Measurements from ENCODE around the gene CKB.

CKB gene

GRCh38 chr14:103535891-103536565, 13.4 kb upstream of the CKB start:
- Histone ChIP-seq H3K79me2 (ENCODE audit: control insufficient read depth, insufficient read depth, low read length, unreplicated experiment) (peaks cover 5% of the 10 kb centered on the region), H3K36me3 (ENCODE audit: insufficient read depth, low read length) (no peaks in the 10 kb centered on the region), H2AFZ (ENCODE audit: low read length, unreplicated experiment) (no peak overlapping the region), H3K4me3 (ENCODE audit: low read depth, low read length) (no peak overlapping the region), H3K27me3 (ENCODE audit: insufficient read depth, low read length) (no peaks in the 10 kb centered on the region), H3K27ac (ENCODE audit: low read depth, low read length) (peak overlapping the region; percentile 73; the same call in 1 of the 2 replicates), H3K4me1 (ENCODE audit: control insufficient read depth, insufficient read depth, low read length, unreplicated experiment) (peaks cover 17% of the 10 kb centered on the region)

- H3K4me1 ChIP-seq (ENCODE audit: control insufficient read depth, insufficient read depth, low read length, unreplicated experiment) = peaks cover 15% of the 10 kb centered on the region
- peaks cover 3% of the 10 kb centered on the region; the same call in 1 of the 2 replicates for H3K36me3 ChIP-seq (ENCODE audit: insufficient read depth, low read length)
- peaks cover 13% of the 10 kb centered on the region for H3K79me2 ChIP-seq (ENCODE audit: control insufficient read depth, insufficient read depth, low read length, unreplicated experiment)
- no peak overlapping the region for H2AFZ ChIP-seq (ENCODE audit: low read length, unreplicated experiment)
- no peak overlapping the region for H3K27ac ChIP-seq (ENCODE audit: low read depth, low read length)
- H3K27me3 ChIP-seq (ENCODE audit: insufficient read depth, low read length) = no peaks in the 10 kb centered on the region
- H3K4me3 ChIP-seq (ENCODE audit: low read depth, low read length) = no peak overlapping the region
Measured at GRCh38 chr14:103535081-103535890, 12.7 kb upstream of the CKB start.

GRCh38 chr14:103534576-103535061, 12.0 kb upstream of the CKB start:
- H3K4me1 ChIP-seq (ENCODE audit: control insufficient read depth, insufficient read depth, low read length, unreplicated experiment) = peaks cover 16% of the 10 kb centered on the region
- H3K79me2 ChIP-seq (ENCODE audit: control insufficient read depth, insufficient read depth, low read length, unreplicated experiment) = peaks cover 19% of the 10 kb centered on the region
- H2AFZ ChIP-seq (ENCODE audit: low read length, unreplicated experiment) = no peak overlapping the region
- H3K27ac ChIP-seq (ENCODE audit: low read depth, low read length) = no peak overlapping the region
- H3K4me3 ChIP-seq (ENCODE audit: low read depth, low read length) = no peak overlapping the region
- H3K27me3 ChIP-seq (ENCODE audit: insufficient read depth, low read length) = no peaks in the 10 kb centered on the region
- peaks cover 3% of the 10 kb centered on the region; the same call in 1 of the 2 replicates for H3K36me3 ChIP-seq (ENCODE audit: insufficient read depth, low read length)

- Histone ChIP-seq H3K27ac (ENCODE audit: low read depth, low read length) (no peak overlapping the region), H3K4me1 (ENCODE audit: control insufficient read depth, insufficient read depth, low read length, unreplicated experiment) (peaks cover 16% of the 10 kb centered on the region), H3K36me3 (ENCODE audit: insufficient read depth, low read length) (peaks cover 3% of the 10 kb centered on the region; the same call in 1 of the 2 replicates), H3K79me2 (ENCODE audit: control insufficient read depth, insufficient read depth, low read length, unreplicated experiment) (peaks cover 24% of the 10 kb centered on the region), H3K4me3 (ENCODE audit: low read depth, low read length) (no peak overlapping the region), H3K27me3 (ENCODE audit: insufficient read depth, low read length) (no peaks in the 10 kb centered on the region), H2AFZ (ENCODE audit: low read length, unreplicated experiment) (no peak overlapping the region)
Measured at GRCh38 chr14:103533999-103534575, 11.5 kb upstream of the CKB start.

GRCh38 chr14:103533137-103533998, 10.7 kb upstream of the CKB start:
- Histone ChIP-seq H3K36me3 (ENCODE audit: insufficient read depth, low read length) (peaks cover 3% of the 10 kb centered on the region; the same call in 1 of the 2 replicates), H2AFZ (ENCODE audit: low read length, unreplicated experiment) (no peak overlapping the region), H3K27ac (ENCODE audit: low read depth, low read length) (no peak overlapping the region), H3K4me3 (ENCODE audit: low read depth, low read length) (no peak overlapping the region), H3K4me1 (ENCODE audit: control insufficient read depth, insufficient read depth, low read length, unreplicated experiment) (peaks cover 17% of the 10 kb centered on the region), H3K79me2 (ENCODE audit: control insufficient read depth, insufficient read depth, low read length, unreplicated experiment) (peaks cover 27% of the 10 kb centered on the region), H3K27me3 (ENCODE audit: insufficient read depth, low read length) (no peaks in the 10 kb centered on the region)

GRCh38 chr14:103532216-103533136, 9.8 kb upstream of the CKB start:
- no peak overlapping the region for H3K27ac ChIP-seq (ENCODE audit: low read depth, low read length)
- no peaks in the 10 kb centered on the region for H3K27me3 ChIP-seq (ENCODE audit: insufficient read depth, low read length)
- peaks cover 3% of the 10 kb centered on the region; the same call in 1 of the 2 replicates for H3K36me3 ChIP-seq (ENCODE audit: insufficient read depth, low read length)
- peaks cover 23% of the 10 kb centered on the region for H3K4me1 ChIP-seq (ENCODE audit: control insufficient read depth, insufficient read depth, low read length, unreplicated experiment)
- H2AFZ ChIP-seq (ENCODE audit: low read length, unreplicated experiment) = no peak overlapping the region
- no peak overlapping the region for H3K4me3 ChIP-seq (ENCODE audit: low read depth, low read length)
- H3K79me2 ChIP-seq (ENCODE audit: control insufficient read depth, insufficient read depth, low read length, unreplicated experiment) = peaks cover 27% of the 10 kb centered on the region

GRCh38 chr14:103531421-103532215, 9.0 kb upstream of the CKB start:
- no peak overlapping the region for H3K4me3 ChIP-seq (ENCODE audit: low read depth, low read length)
- peaks cover 27% of the 10 kb centered on the region for H3K4me1 ChIP-seq (ENCODE audit: control insufficient read depth, insufficient read depth, low read length, unreplicated experiment)
- peaks cover 27% of the 10 kb centered on the region for H3K79me2 ChIP-seq (ENCODE audit: control insufficient read depth, insufficient read depth, low read length, unreplicated experiment)
- H3K36me3 ChIP-seq (ENCODE audit: insufficient read depth, low read length) = peaks cover 3% of the 10 kb centered on the region; the same call in 1 of the 2 replicates
- H3K27me3 ChIP-seq (ENCODE audit: insufficient read depth, low read length) = no peaks in the 10 kb centered on the region
- no peak overlapping the region for H2AFZ ChIP-seq (ENCODE audit: low read length, unreplicated experiment)
- no peak overlapping the region for H3K27ac ChIP-seq (ENCODE audit: low read depth, low read length)

- H3K4me1 ChIP-seq (ENCODE audit: control insufficient read depth, insufficient read depth, low read length, unreplicated experiment) = peaks cover 33% of the 10 kb centered on the region
- H3K79me2 ChIP-seq (ENCODE audit: control insufficient read depth, insufficient read depth, low read length, unreplicated experiment) = peaks cover 27% of the 10 kb centered on the region
- H3K36me3 ChIP-seq (ENCODE audit: insufficient read depth, low read length) = peaks cover 3% of the 10 kb centered on the region; the same call in 1 of the 2 replicates
- H2AFZ ChIP-seq (ENCODE audit: low read length, unreplicated experiment) = no peak overlapping the region
- H3K27ac ChIP-seq (ENCODE audit: low read depth, low read length) = no peak overlapping the region
- no peak overlapping the region for H3K4me3 ChIP-seq (ENCODE audit: low read depth, low read length)
- H3K27me3 ChIP-seq (ENCODE audit: insufficient read depth, low read length) = no peaks in the 10 kb centered on the region
Measured at GRCh38 chr14:103530831-103531230, 8.2 kb upstream of the CKB start.

- Histone ChIP-seq H2AFZ (ENCODE audit: low read length, unreplicated experiment) (no peak overlapping the region), H3K36me3 (ENCODE audit: insufficient read depth, low read length) (peaks cover 3% of the 10 kb centered on the region; the same call in 1 of the 2 replicates), H3K4me3 (ENCODE audit: low read depth, low read length) (peak overlapping the region; percentile 98), H3K27ac (ENCODE audit: low read depth, low read length) (no peak overlapping the region), H3K4me1 (ENCODE audit: control insufficient read depth, insufficient read depth, low read length, unreplicated experiment) (peaks cover 33% of the 10 kb centered on the region), H3K27me3 (ENCODE audit: insufficient read depth, low read length) (no peaks in the 10 kb centered on the region), H3K79me2 (ENCODE audit: control insufficient read depth, insufficient read depth, low read length, unreplicated experiment) (peaks cover 27% of the 10 kb centered on the region)
Measured at GRCh38 chr14:103530390-103530789, 7.8 kb upstream of the CKB start.
